Activated naive CD4-positive, alpha-beta T cell treated with anti-CD3 and anti-CD28 coated beads, Interleukin-2, amount 10 ng/mL, durations not matched to agents 7 days and 5 days (primary cell): ENCODE results near the gene P4HA1.
A peak's percentile ranks its signal among the peaks of the same experiment; 100 is the strongest.

ENCODE experiments used
- CTCF ChIA-PET: fragments of 350-600 bp; sonication (Branson Sonifier 250); formaldehyde crosslinking; loops from one replicate; lab custom pipeline; 2021; ENCODE audit warnings: antibody characterized with exemption; lab: Charles Lee
- DNase-seq: peaks from one replicate; pipeline ENCODE4 v3.0.0-alpha.2; 2020
- H3K27ac Mint-ChIP-seq: one replicate; pipeline ENCODE4 v1.8.0; 2021; ENCODE audit warnings: mild to moderate bottlenecking, moderate library complexity, mixed read lengths
- H3K27me3 Mint-ChIP-seq: one replicate; pipeline ENCODE4 v1.8.0; 2021; ENCODE audit warnings: mild to moderate bottlenecking, mixed read lengths
- H3K36me3 Mint-ChIP-seq: one replicate; pipeline ENCODE4 v1.8.0; 2021; ENCODE audit warnings: mixed read lengths
- H3K4me1 Mint-ChIP-seq: one replicate; pipeline ENCODE4 v1.8.0; 2021; ENCODE audit warnings: mixed read lengths
- H3K4me3 Mint-ChIP-seq: one replicate; pipeline ENCODE4 v1.8.0; 2021; ENCODE audit warnings: mild to moderate bottlenecking, moderate library complexity, mixed read lengths
- H3K9me3 Mint-ChIP-seq: one replicate; pipeline ENCODE4 v1.8.0; 2021; ENCODE audit warnings: mixed read lengths

The P4HA1 gene

DNA sequence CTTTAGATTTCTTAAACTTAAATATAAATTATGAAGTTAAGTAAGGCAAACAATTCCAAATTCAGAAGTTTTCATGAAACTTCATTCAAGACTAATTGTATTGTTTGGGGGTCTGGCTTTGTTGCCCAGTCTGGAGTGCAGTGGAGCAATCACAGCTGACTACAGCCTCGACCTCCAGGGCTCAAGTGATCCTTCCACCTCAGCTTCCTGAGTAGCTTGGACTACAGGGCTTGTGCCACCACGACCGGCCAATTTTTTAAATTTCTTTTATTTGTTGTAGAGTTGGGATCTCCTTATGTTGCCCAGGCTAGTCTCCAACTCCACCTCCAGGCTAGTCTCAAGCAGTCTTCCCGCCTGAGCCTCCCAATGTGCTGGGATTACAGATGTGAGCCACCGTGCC, 12.5 kb downstream of the P4HA1 start:
- no peaks in the 10 kb centered on the region for H3K27me3 Mint-ChIP-seq
- DNase-seq = no peak
- CTCF ChIA-PET = no interaction called here
- no peak overlapping the region for H3K4me3 Mint-ChIP-seq
- H3K27ac Mint-ChIP-seq = no peak overlapping the region
- H3K4me1 Mint-ChIP-seq = peaks cover 9% of the 10 kb centered on the region
- no peaks in the 10 kb centered on the region for H3K9me3 Mint-ChIP-seq
- peaks cover 14% of the 10 kb centered on the region for H3K36me3 Mint-ChIP-seq

DNA sequence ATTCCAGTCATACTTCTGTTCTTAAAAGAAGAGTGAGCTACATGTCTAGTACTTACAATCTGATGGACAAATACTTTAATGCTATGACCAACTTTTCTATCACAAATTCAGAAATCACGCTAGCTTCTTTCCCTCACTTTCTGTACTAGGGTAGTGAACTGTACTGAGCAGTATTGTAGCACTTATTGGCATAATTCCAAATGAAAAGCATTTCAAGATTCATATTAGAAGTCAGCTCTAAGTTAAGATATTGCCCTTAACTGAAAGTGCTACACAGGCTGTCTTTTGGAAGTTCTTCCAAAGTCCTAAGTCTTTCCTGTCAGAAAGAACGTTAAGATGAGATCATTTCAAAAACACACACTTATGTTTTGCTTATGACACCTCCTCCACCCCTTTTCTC, 13.4 kb downstream of the P4HA1 start:
- H3K9me3 Mint-ChIP-seq = no peaks in the 10 kb centered on the region
- no peaks in the 10 kb centered on the region for H3K27me3 Mint-ChIP-seq
- peaks cover 12% of the 10 kb centered on the region for H3K36me3 Mint-ChIP-seq
- DNase-seq = no peak
- H3K27ac Mint-ChIP-seq = no peak overlapping the region
- CTCF ChIA-PET = interaction anchor here (0.7 kb wide), 1 partner anchor 22 kb away, joined by 3 read pairs; no protein-coding TSS in a partner anchor
- peaks cover 4% of the 10 kb centered on the region for H3K4me1 Mint-ChIP-seq
- H3K4me3 Mint-ChIP-seq = no peak overlapping the region

DNA sequence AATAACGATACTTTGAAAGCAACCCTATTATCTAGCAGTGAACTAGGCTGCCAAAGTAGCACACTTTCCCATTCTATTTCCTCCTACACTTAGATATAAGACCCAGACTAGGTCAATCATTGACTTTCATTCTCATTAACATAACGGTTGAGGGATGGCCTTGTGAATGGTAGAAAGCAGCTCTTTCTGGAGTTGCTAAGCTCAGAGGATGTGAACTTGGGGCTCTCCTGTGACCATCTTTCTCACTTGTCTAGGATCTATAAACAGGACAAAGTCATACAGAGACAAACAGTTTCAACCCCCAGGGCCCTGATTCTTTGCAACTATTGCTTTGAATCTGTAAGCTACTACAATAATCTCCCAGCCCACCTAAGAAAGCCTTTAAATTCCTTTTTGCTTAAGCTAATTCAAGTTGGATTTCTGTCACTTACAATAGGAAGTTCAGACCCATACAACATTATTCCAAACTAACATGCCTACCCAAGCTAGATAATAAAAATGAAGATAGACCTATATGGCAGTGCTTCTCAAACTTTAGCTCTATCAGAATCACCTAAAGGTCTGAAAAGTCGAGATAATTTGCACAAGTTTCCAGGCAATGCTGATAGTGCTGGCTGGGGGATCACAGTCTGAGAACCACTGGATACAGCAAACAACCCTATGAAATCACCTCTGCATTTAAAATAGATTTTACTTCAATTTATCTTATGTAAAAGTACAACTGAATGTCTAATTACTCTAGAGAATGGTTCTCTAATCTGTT, 16.7 kb downstream of the P4HA1 start:
- Mint-ChIP-seq H3K36me3 (peaks cover 15% of the 10 kb centered on the region), H3K9me3 (no peaks in the 10 kb centered on the region), H3K27me3 (no peaks in the 10 kb centered on the region), H3K4me3 (no peak overlapping the region), H3K27ac (no peak overlapping the region), H3K4me1 (peaks cover 10% of the 10 kb centered on the region)
- CTCF ChIA-PET = interaction anchor here (0.9 kb wide), 1 partner anchor 16 kb away, joined by 3 read pairs; no protein-coding TSS in a partner anchor
- DNase-seq = no peak

DNA sequence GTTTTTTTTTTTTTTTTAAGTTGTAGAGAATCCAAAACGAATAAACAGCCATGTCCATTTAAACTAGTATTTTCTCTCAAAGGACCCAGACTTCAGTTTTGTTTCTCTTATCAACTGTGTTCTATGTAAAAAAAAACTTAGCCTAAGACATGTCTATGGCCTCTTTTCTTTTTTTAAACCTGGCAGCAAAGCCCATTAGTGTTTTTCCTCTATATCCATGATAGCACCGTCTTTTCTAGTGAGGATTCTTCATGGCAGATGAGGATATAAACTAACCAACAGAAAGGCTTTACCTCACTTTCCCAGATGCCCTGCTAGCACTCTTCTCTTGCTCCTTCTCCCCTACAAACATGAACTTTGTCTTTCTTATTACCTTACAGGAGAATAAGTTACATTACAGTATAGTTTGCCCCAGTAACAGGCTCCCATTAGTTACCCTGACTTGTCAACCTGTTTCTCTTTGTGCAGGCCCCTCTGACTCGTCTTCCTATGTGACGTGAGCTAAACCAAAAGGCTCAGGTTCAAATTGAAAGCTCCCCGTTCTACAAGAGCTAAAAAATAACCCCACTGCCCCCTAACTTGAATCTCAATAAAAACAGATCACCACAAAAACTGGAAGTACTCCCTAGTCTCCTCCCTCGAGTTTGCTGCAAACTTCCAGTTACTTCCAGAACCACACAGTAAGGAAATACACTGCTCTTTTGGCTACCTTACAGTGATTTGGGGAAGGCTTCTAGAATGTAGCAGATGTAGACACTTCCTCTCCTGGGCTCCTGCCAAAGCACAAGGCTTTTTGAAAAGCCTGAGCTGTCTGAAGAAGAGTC, 20.1 kb downstream of the P4HA1 start:
- CTCF ChIA-PET = interaction anchor here (0.6 to 1.1 kb wide), 3 partner anchors 10 to 365 kb away, joined by 3 to 5 read pairs (median 3); no protein-coding TSS in a partner anchor
- no peaks in the 10 kb centered on the region for H3K27me3 Mint-ChIP-seq
- no peaks in the 10 kb centered on the region for H3K9me3 Mint-ChIP-seq
- H3K36me3 Mint-ChIP-seq = peaks cover 29% of the 10 kb centered on the region
- no peak overlapping the region for H3K27ac Mint-ChIP-seq
- peaks cover 6% of the 10 kb centered on the region for H3K4me1 Mint-ChIP-seq
- DNase-seq = no peak
- H3K4me3 Mint-ChIP-seq = no peak overlapping the region

DNA sequence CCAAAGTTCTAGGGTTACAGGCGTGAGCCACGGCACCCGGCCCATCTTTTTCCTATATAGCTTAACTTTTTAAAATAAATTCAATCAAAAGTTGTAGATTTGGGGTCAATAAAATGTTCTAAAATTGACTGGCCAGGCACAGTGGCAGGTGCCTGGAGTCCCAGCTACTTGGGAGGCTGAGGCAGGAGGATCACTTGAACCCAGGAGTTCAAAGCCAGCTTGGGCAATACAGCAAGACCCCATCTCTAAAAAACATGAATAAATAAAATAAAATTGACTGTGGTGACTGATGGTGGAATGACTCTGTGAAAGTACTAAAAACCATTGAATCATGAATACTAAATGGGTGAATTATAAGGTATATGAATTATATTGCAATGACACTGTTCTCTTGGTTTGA, 20.8 kb downstream of the P4HA1 start:
- no peak overlapping the region for H3K27ac Mint-ChIP-seq
- H3K4me1 Mint-ChIP-seq = peaks cover 6% of the 10 kb centered on the region
- H3K27me3 Mint-ChIP-seq = no peaks in the 10 kb centered on the region
- H3K36me3 Mint-ChIP-seq = peaks cover 37% of the 10 kb centered on the region
- CTCF ChIA-PET = interaction anchor here (0.6 to 1.0 kb wide), 2 partner anchors 9 to 24 kb away, joined by 3 read pairs; no protein-coding TSS in a partner anchor
- no peak overlapping the region for H3K4me3 Mint-ChIP-seq
- H3K9me3 Mint-ChIP-seq = no peaks in the 10 kb centered on the region
- DNase-seq = no peak

DNA sequence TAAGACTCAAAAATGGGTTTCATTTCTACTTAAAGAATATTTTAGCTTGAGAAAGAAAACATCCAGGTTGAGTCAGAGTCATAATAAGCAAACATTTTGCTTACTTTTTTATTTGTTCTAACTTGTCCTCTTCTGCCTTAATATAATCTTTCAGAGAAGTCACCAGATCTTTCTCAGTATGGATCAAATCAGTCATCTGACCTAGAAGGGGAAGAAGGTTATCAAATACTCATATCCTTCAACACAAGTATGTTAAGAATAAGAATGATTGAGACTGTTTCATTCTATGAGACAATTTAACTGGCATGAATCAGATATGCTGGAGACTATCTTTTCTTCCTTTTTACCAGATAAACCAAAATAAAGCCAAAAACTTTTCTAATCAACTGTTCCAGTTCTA, 23.0 kb downstream of the P4HA1 start:
- Mint-ChIP-seq H3K9me3 (no peaks in the 10 kb centered on the region), H3K36me3 (peaks cover 39% of the 10 kb centered on the region), H3K4me3 (no peak overlapping the region), H3K27me3 (no peaks in the 10 kb centered on the region), H3K27ac (no peak overlapping the region), H3K4me1 (peaks cover 6% of the 10 kb centered on the region)
- no peak for DNase-seq
- CTCF ChIA-PET = no interaction called here

DNA sequence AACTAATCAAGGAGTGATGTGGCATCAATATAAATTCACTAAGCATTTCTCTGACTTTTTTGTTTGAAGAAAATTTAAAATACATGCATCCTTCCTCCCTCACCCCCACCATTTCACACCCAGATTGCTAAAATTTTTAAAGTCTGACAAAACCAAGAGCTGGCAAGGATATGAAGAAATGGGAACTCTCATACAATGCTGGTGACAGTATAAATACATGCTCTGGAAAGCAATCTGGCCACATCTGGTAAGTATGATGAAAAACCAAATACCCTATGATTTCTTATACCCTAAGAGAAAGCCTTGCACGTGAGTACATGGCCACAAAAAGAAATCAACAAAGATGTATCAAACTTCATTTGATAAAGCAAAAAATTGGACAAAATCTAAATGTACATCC, 31.2 kb downstream of the P4HA1 start:
- CTCF ChIA-PET = no interaction called here
- DNase-seq = no peak
- peaks cover 2% of the 10 kb centered on the region for H3K4me1 Mint-ChIP-seq
- H3K27me3 Mint-ChIP-seq = no peaks in the 10 kb centered on the region
- peaks cover 37% of the 10 kb centered on the region for H3K36me3 Mint-ChIP-seq
- H3K27ac Mint-ChIP-seq = no peak overlapping the region
- no peaks in the 10 kb centered on the region for H3K9me3 Mint-ChIP-seq
- H3K4me3 Mint-ChIP-seq = no peak overlapping the region

DNA sequence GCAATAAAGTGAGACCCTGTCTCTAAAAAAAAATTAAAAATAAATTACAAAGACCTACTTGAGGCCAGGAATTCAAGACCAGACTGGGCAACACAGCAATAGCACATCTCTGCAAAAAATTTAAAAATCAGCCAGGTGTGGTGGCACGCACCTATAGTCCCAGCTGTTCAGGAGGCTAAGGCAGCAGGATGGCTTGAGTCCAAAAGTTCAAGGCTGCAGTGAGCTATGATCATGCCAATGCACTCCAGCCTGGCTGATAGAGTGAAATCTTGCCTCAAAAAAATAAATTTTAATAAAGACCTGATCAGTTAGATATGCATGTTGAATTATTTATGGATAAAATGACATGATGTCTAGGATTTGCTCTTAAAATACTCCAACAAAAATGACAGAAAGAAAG, 34.9 kb downstream of the P4HA1 start:
- DNase-seq = no peak
- CTCF ChIA-PET = interaction anchor here (0.7 to 1.4 kb wide), 11 partner anchors 9 to 478 kb away, joined by 3 to 6 read pairs (median 3); no protein-coding TSS in a partner anchor
- Mint-ChIP-seq H3K4me1 (peaks cover 5% of the 10 kb centered on the region), H3K36me3 (peaks cover 34% of the 10 kb centered on the region), H3K27me3 (no peaks in the 10 kb centered on the region), H3K4me3 (no peak overlapping the region), H3K27ac (no peak overlapping the region), H3K9me3 (no peaks in the 10 kb centered on the region)

DNA sequence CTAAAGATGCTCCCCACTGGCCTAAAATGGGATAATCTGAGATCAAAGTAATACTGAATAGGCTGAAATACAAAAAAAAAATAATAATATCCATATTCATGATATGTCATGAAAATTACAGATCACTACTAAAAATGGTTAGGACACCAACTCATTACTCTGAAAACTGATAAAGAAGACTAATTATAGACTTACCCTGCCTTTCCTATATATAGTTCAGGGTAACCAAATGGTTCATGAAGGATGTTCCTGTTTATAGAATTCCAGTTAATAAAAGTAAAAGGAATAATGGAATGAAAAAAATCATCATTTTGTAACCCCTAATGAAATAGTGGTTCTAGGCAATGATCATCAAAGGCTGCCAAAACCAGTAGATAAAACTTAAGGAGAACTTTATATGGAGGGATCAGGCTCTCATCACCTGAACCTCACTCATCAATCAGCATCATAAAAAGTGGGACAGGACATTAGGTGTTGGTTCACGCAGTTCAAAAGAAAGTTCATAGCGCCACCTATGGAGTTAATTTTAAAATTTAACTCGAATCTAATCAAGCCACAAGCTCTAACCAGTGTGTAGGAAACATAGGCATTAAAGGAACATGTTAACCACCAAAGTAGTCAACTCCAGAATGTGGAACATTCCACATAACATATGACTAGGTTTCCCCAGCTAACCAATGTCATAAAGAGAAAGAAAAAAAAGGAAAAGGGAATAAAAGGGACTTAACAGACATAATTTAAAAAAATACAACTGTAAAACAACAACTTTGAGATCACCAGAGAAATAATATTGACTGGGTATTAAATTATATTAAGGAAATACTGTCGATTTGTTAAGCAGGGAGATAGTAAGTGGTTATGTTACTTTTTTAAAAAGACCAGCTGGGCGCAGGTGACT, 35.7 kb downstream of the P4HA1 start:
- CTCF ChIA-PET = interaction anchor here (0.7 to 1.4 kb wide), 11 partner anchors 8 to 477 kb away, joined by 3 to 6 read pairs (median 3); no protein-coding TSS in a partner anchor
- Mint-ChIP-seq H3K27me3 (no peaks in the 10 kb centered on the region), H3K36me3 (peaks cover 31% of the 10 kb centered on the region), H3K4me3 (no peak overlapping the region), H3K27ac (no peak overlapping the region), H3K9me3 (no peaks in the 10 kb centered on the region), H3K4me1 (peaks cover 5% of the 10 kb centered on the region)
- no peak for DNase-seq

DNA sequence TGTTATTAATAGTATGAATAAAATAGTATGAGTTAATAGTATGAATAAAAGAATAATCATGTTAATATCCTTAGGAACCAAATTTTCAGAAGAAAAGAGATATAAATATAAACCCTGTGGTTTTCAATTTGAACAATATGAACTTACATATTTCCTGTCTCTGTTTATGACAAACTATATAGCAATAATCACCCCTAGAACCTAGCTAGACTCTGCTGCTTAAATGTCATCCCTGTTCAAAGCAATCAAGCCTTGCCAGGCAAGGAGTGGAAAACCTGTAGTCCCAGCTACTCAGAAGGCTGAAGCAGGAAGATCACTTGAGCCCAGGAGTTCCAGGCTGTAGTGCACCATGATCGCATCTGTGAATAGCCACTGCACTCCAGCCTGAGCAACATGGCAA, 36.5 kb downstream of the P4HA1 start:
- DNase-seq = no peak
- Mint-ChIP-seq H3K4me3 (no peak overlapping the region), H3K27me3 (no peaks in the 10 kb centered on the region), H3K36me3 (peaks cover 31% of the 10 kb centered on the region), H3K27ac (peak overlapping the region; percentile 54), H3K4me1 (peaks cover 5% of the 10 kb centered on the region), H3K9me3 (no peaks in the 10 kb centered on the region)
- CTCF ChIA-PET = no interaction called here

DNA sequence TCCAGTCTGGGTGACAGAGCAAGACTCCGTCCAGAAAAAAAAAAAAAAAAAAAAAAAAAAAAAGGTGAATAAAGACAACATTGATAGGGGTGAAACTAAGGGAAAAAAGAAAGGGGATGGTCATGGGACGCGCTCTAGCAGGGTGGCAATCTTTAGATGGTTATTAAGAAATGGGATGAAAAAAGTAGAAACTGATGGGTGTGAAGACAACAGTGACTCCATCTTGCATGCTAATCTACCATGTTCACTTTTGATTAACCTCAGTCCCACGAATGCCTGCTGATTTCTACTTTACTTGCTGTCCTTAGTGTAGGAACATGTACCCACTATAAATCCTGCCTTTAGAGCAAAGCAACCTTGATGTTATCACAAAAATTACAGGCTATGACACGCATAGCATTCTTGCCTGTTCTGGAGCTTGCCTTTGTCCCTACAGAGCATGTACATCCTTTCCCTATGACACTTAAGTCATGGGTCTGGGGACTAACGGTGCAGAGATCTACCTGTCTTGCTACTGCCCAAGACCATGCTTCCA, 38.5 kb downstream of the P4HA1 start:
- no peaks in the 10 kb centered on the region for H3K27me3 Mint-ChIP-seq
- H3K36me3 Mint-ChIP-seq = peaks cover 30% of the 10 kb centered on the region
- H3K27ac Mint-ChIP-seq = no peak overlapping the region

DNA sequence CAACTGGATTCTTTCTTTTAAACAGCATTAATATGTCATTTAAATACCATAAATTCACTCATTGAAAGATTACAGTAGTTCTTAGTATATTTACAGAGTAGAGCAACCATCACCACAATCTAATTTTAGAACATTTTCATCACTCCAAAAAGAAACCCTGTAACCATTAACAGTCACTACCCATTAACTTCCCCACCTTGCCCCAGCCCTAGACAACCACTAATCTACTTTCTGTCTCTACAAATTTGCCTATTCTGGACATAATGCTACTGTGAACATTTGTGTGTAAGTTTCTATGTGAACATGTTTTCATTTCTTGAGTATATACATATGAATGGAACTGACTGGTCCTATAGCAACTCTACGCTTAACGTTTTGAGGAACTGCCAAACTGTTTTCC, 42.4 kb downstream of the P4HA1 start:
- Mint-ChIP-seq H3K27me3 (no peaks in the 10 kb centered on the region), H3K36me3 (peaks cover 33% of the 10 kb centered on the region), H3K4me3 (no peak overlapping the region), H3K9me3 (no peaks in the 10 kb centered on the region), H3K4me1 (no peaks in the 10 kb centered on the region), H3K27ac (no peak overlapping the region)
- CTCF ChIA-PET = no interaction called here
- DNase-seq = no peak

More for the DNA sequence above, 38.5 kb downstream of the P4HA1 start:
- H3K4me3 Mint-ChIP-seq = no peak overlapping the region
- CTCF ChIA-PET = interaction anchor here (0.6 to 0.7 kb wide), 2 partner anchors 104 to 693 kb away, joined by 3 read pairs; no protein-coding TSS in a partner anchor
- H3K4me1 Mint-ChIP-seq = peaks cover 5% of the 10 kb centered on the region
- no peaks in the 10 kb centered on the region for H3K9me3 Mint-ChIP-seq
- DNase-seq = no peak

DNA sequence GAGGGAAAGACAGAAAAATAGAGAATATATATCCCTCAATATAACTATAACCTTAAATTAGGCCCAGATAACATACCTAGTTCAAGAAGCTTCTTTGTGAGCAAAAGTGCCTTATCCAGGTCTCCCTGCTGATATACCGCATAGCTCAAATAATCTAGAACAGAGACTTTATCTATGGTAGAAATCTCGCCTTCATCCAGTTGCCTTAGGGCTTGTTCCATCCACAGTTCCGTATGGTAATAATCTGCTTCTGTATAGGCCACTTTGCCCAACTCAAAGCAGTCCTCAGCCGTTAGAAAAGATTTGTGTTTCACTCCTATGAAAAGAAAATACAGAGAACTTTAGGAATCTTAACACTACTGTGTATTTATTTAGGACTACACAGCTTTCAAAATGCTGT, 43.4 kb downstream of the P4HA1 start:
- CTCF ChIA-PET = interaction anchor here (0.7 to 1.2 kb wide), 2 partner anchors 8 to 162 kb away, joined by 3 read pairs; no protein-coding TSS in a partner anchor
- no peak for DNase-seq
- H3K27me3 Mint-ChIP-seq = no peaks in the 10 kb centered on the region
- H3K36me3 Mint-ChIP-seq = peaks cover 29% of the 10 kb centered on the region
- no peak overlapping the region for H3K4me3 Mint-ChIP-seq
- no peaks in the 10 kb centered on the region for H3K9me3 Mint-ChIP-seq
- H3K4me1 Mint-ChIP-seq = no peaks in the 10 kb centered on the region
- no peak overlapping the region for H3K27ac Mint-ChIP-seq
